Ascending aorta (tissue), 2 donors: ENCODE data around the gene CABP1. TPM values are rescaled to one million over a fixed set of nuclear protein-coding genes. Genes with fewer than 3 reads are reported as not detected.
A peak's percentile ranks its signal among the peaks of the same experiment; 100 is the strongest.

Experiments
- DNase-seq, 2 donors: peaks; one replicate each; pipeline ENCODE4 v3.0.0-alpha.2; 2019; ENCODE audit warnings: low spot score in 2 of 2
- H3K27ac ChIP-seq, 2 donors: fragments of 200-600 bp; sonication (generic); one replicate each; pipeline ENCODE4 v1.5.1; 2016 to 2017; ENCODE audit warnings: mild to moderate bottlenecking in 1 of 2
- H3K27me3 ChIP-seq: fragments of 200-600 bp; sonication (generic); one replicate; pipeline ENCODE4 v1.5.1; 2017
- H3K36me3 ChIP-seq, 2 donors: fragments of 200-600 bp; sonication (generic); one replicate each; pipeline ENCODE4 v1.5.1; 2016
- H3K4me1 ChIP-seq, 2 donors: fragments of 200-600 bp; sonication (generic); one replicate each; pipeline ENCODE4 v1.5.1; 2016 to 2017; ENCODE audit warnings: mild to moderate bottlenecking in 1 of 2
- H3K4me3 ChIP-seq, 2 donors: fragments of 200-600 bp; sonication (generic); one replicate each; pipeline ENCODE4 v1.5.1; 2016 to 2017; ENCODE audit warnings: mild to moderate bottlenecking in 1 of 2
- H3K9me3 ChIP-seq, 2 donors: fragments of 200-600 bp; sonication (generic); one replicate each; pipeline ENCODE4 v1.5.1; 2016
- intact Hi-C: fragments of 100-400 bp; cut with DNase I; formaldehyde crosslinking; loops from one replicate; pipeline ENCODE4 v1.15.1; 2023
- total RNA-seq: library from RNA; depleted of rRNA; stranded (reverse); fragments of >200 nt; gene quantifications from one replicate; pipeline ENCODE4 v1.1.0, GENCODE V29; 2016
- TF ChIP-seq, protein P1 (sequence below), 3 experiments: fragments of 200-600 bp in 2 of 3; fragments of 450-650 bp in 1 of 3; sonication (generic) in 2 of 3; IDR thresholded peaks; one replicate each; pipeline ENCODE4 v1.5.1; 2016 to 2019; ENCODE audit warnings: antibody characterized with exemption in 3 of 3, mild to moderate bottlenecking in 1 of 3, moderate library complexity in 1 of 3

The CABP1 gene
- total RNA-seq, 1 donor from 2014 or later, result 0.32 TPM

DNA sequence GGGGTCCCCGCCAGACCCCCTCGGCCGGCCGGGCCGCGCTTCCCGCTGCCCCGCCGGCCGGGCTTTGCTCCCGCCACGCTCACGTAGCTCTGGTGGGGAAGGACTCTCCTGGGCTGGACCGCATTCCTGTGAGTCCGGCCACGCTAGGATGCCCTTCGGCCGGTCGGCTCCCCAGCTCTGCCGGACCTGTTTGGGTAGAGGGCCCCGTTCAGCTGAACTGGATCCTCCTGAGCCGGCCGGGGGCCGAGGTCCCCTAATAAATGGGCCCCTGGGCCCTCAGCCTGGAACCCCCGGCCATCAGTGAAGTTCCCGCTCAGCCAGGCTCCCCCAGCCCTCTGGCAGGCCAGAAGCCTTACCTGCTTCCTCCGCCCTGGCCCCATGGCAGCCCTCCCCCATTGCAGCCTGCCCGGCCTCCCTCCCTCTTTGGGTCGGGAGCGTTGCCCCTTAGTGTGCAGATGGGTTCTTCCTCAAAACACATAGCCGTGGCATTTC lies 70.4 kb downstream of the CABP1 start:
- TF ChIP-seq, protein P1, sequence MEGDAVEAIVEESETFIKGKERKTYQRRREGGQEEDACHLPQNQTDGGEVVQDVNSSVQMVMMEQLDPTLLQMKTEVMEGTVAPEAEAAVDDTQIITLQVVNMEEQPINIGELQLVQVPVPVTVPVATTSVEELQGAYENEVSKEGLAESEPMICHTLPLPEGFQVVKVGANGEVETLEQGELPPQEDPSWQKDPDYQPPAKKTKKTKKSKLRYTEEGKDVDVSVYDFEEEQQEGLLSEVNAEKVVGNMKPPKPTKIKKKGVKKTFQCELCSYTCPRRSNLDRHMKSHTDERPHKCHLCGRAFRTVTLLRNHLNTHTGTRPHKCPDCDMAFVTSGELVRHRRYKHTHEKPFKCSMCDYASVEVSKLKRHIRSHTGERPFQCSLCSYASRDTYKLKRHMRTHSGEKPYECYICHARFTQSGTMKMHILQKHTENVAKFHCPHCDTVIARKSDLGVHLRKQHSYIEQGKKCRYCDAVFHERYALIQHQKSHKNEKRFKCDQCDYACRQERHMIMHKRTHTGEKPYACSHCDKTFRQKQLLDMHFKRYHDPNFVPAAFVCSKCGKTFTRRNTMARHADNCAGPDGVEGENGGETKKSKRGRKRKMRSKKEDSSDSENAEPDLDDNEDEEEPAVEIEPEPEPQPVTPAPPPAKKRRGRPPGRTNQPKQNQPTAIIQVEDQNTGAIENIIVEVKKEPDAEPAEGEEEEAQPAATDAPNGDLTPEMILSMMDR (IDR thresholded peaks at IDR 0.05), result peak in 1 of 3 experiments; percentile 5
- no peak for DNase-seq
- intact Hi-C loops, result loop anchor here (1.0 kb wide), 2 partner anchors 24 to 64 kb away; partner anchors contain the start of gene MLEC

DNA sequence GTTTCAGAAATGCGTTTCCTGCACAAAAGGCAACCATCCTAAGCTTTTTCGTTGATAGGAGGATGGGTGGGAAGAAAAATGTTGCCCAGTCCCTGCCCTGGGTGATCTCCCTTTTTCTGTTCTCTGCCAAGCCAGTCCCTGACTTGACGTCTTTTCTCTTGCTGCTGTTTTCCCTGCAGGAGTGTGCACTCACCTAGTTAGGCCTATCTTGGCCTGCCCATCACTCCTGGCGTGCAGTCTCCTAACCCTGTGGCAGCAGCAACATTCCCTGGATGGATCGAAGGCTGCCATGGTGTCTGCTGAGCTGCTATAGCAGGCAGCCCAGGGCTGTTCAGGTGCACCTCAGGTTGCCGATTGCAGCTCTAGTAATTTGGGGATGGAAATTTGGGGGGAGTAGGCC lies 71.0 kb downstream of the CABP1 start:
- DNase-seq, result no peak
- Histone ChIP-seq H3K4me1 (peaks cover 0 to 9% of the 10 kb centered on the region in 2 donors), H3K36me3 (peaks cover 10 to 22% of the 10 kb centered on the region in 2 donors), H3K4me3 (peak overlapping the region; percentile 72 to 82), H3K27ac (peak overlapping the region; percentile 72 to 86), H3K9me3 (no peaks in the 10 kb centered on the region), H3K27me3 (no peaks in the 10 kb centered on the region)
- TF ChIP-seq, protein P1 (IDR thresholded peaks at IDR 0.05), result no peak
- intact Hi-C loops, result no loop called here

More for the DNA sequence above, 70.4 kb downstream of the CABP1 start:
- H3K9me3 ChIP-seq, result no peaks in the 10 kb centered on the region
- H3K27me3 ChIP-seq, result no peaks in the 10 kb centered on the region
- H3K4me3 ChIP-seq, result peak overlapping the region; percentile 72 to 82
- peaks cover 0 to 9% of the 10 kb centered on the region in 2 donors for H3K4me1 ChIP-seq
- peak overlapping the region; percentile 72 to 86 for H3K27ac ChIP-seq
- peaks cover 6 to 17% of the 10 kb centered on the region in 2 donors for H3K36me3 ChIP-seq

DNA sequence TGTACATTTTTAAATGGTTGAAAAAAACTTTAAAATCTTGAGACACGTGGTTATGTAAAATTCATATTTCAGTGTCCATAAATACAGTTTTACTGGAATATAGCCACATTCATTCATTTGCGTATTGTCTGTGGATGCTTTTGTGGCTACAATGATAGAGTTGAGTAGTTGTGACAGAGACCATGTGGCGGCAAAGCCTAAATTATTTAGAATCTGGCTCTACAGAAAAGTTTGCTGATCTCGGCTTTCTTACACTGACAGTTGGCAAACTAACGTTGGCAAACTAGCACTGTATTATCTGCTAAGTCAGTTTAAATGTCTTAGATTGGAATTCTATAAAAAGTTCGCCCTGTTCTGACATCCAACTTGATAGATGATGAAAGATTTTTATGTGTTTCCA lies 72.2 kb downstream of the CABP1 start:
- H3K27ac ChIP-seq, result no peak overlapping the region
- peaks cover 22 to 34% of the 10 kb centered on the region in 2 donors for H3K36me3 ChIP-seq
- no peaks in the 10 kb centered on the region for H3K9me3 ChIP-seq
- no peak overlapping the region for H3K4me3 ChIP-seq
- no peaks in the 10 kb centered on the region for H3K27me3 ChIP-seq
- DNase-seq, result no peak
- intact Hi-C loops, result loop anchor here (1.0 kb wide), 1 partner anchor 129 kb away; no protein-coding TSS in a partner anchor
- peaks cover 0 to 9% of the 10 kb centered on the region in 2 donors for H3K4me1 ChIP-seq
- TF ChIP-seq, protein P1 (IDR thresholded peaks at IDR 0.05), result no peak

DNA sequence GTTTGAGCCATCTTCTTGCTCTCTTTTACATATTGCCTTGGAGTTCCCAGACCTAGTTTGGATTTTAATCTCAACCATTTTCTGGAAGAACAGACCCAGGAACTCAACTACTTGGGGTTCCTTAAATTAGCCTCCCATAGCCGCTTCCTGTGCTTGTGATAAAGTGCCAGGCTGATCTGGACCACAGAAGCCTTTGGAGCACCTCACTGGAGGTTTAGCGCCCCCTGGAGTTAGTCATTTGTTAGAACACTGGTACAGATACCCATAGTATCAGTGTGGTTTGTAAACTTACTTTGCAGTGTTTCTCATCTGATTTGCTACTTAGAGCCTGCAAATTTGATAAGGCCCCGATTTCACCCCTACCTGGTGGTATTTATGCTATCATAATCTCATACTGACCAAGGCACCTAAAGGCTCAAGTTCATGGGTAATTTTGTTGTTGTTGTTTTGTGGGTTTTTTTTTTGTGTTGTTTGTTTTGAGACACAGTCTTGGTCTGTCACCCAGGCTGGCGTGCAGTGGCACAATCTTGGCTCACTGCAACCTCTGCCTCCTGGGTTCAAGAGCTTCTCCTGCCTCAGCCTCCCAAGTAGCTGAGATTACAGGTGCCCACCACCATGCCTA lies 73.5 kb downstream of the CABP1 start:
- Histone ChIP-seq H3K9me3 (no peaks in the 10 kb centered on the region), H3K36me3 (peaks cover 35 to 48% of the 10 kb centered on the region in 2 donors), H3K4me1 (peaks cover 0 to 9% of the 10 kb centered on the region in 2 donors), H3K27ac (no peak overlapping the region), H3K27me3 (no peaks in the 10 kb centered on the region), H3K4me3 (no peak overlapping the region)
- intact Hi-C loops, result loop anchor here (1.0 kb wide), 3 partner anchors 27 to 131 kb away; partner anchors contain the start of gene MLEC
- TF ChIP-seq, protein P1 (IDR thresholded peaks at IDR 0.05), result peak; percentile 82 to 87 (median 86)
- peak in 1 of 2 donors; percentile 80 for DNase-seq

Other genes with a start within 250 kb of the CABP1 start
- gene COX6A1, start 202.5 kb upstream of the CABP1 start, total RNA-seq, result 686 TPM
- gene TRIAP1, start 194.2 kb upstream of the CABP1 start, total RNA-seq, result 12.1 TPM
- gene GATC, start 194.2 kb upstream of the CABP1 start, total RNA-seq, result 6.2 TPM
- 68.6 TPM for gene SRSF9, start 170.9 kb upstream of the CABP1 start, total RNA-seq
- gene DYNLL1, start 144.5 kb upstream of the CABP1 start, total RNA-seq, result 216 TPM
- 5.9 TPM for gene COQ5, start 111.5 kb upstream of the CABP1 start, total RNA-seq
- 147 TPM for gene RNF10, start 106.3 kb upstream of the CABP1 start, total RNA-seq
- 3.0 TPM for gene POP5, start 59.2 kb upstream of the CABP1 start, total RNA-seq
- gene MLEC, start 46.5 kb downstream of the CABP1 start, total RNA-seq, result 47.5 TPM
- 26.8 TPM for gene UNC119B, start 69.8 kb downstream of the CABP1 start, total RNA-seq
- gene ACADS, start 85.2 kb downstream of the CABP1 start, total RNA-seq, result 58.5 TPM